ENCODE measurements around the gene MACF1. TPM values are rescaled to one million over a fixed set of nuclear protein-coding genes. Genes with fewer than 3 reads are reported as not detected.

The MACF1 gene
- polyA plus RNA-seq, 1 donor, result 99.5 TPM

DNA sequence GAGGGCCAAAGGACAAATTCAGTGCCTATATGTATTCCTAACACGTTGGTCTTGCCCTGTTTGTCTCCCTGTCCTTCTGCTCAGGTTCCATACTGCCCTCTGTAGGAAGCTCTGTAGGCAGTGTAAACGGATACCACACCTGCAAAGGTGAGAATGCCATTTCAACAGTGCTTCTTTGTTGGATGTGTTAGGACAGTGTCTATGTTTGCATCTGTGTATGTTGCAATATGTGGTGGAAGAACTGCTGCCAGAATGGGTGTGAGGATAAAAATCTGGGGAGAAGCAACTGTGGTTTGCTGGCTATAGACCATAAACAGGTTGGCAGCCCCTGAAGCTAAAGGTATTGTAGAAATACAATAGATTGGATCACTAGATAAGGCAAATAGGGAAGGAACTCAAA is 173.9 kb downstream of the MACF1 start:
- Histone ChIP-seq H3K27me3 (ENCODE audit: control insufficient read depth, insufficient read depth, low read length) (no peaks in the 10 kb centered on the region), H3K4me3 (ENCODE audit: low read length) (no peak overlapping the region), H3K36me3 (ENCODE audit: control insufficient read depth, insufficient read depth, low read length) (peaks cover 27% of the 10 kb centered on the region), H3K4me1 (ENCODE audit: control insufficient read depth, insufficient read depth, low read length) (no peaks in the 10 kb centered on the region), H3K9me3 (ENCODE audit: control insufficient read depth, low read depth, low read length) (no peaks in the 10 kb centered on the region), H3K27ac (ENCODE audit: low read length) (no peak overlapping the region)
- DNase-seq, result peak; percentile 63 to 82
- no CpG with 5 or more reads among the region's 2 CpGs for WGBS (ENCODE audit: insufficient coverage, low lambda C conversion rate)

GRCh38 chr1:39379187-39379586 is 174.7 kb downstream of the MACF1 start:
- Histone ChIP-seq H3K4me1 (ENCODE audit: control insufficient read depth, insufficient read depth, low read length) (no peaks in the 10 kb centered on the region), H3K4me3 (ENCODE audit: low read length) (no peak overlapping the region), H3K27ac (ENCODE audit: low read length) (no peak overlapping the region), H3K9me3 (ENCODE audit: control insufficient read depth, low read depth, low read length) (no peaks in the 10 kb centered on the region), H3K36me3 (ENCODE audit: control insufficient read depth, insufficient read depth, low read length) (peaks cover 25% of the 10 kb centered on the region), H3K27me3 (ENCODE audit: control insufficient read depth, insufficient read depth, low read length) (no peaks in the 10 kb centered on the region)
- DNase-seq, result no peak
- WGBS (ENCODE audit: insufficient coverage, low lambda C conversion rate), result 100% methylated on average over 1 of the region's 2 CpGs

DNA sequence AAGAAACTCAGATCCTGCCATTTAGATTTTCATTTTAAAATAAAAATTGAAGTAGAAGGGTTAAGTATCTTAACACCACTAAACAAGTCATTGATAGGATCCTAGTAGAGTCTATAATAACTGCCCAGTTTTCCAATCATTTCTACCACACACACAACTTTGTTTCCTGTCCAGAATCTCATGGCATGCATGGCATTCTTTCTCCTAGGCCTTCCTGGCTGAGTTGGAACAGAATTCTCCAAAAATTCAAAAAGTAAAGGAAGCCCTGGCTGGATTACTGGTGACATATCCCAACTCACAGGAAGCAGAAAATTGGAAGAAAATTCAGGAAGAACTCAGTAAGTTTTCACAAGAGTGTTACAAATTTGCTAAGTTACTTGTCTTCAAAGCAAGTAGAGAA is 175.5 kb downstream of the MACF1 start:
- Histone ChIP-seq H3K36me3 (ENCODE audit: control insufficient read depth, insufficient read depth, low read length) (peaks cover 27% of the 10 kb centered on the region), H3K27me3 (ENCODE audit: control insufficient read depth, insufficient read depth, low read length) (no peaks in the 10 kb centered on the region), H3K4me1 (ENCODE audit: control insufficient read depth, insufficient read depth, low read length) (no peaks in the 10 kb centered on the region), H3K27ac (ENCODE audit: low read length) (no peak overlapping the region), H3K4me3 (ENCODE audit: low read length) (no peak overlapping the region), H3K9me3 (ENCODE audit: control insufficient read depth, low read depth, low read length) (no peaks in the 10 kb centered on the region)
- no peak for DNase-seq

DNA sequence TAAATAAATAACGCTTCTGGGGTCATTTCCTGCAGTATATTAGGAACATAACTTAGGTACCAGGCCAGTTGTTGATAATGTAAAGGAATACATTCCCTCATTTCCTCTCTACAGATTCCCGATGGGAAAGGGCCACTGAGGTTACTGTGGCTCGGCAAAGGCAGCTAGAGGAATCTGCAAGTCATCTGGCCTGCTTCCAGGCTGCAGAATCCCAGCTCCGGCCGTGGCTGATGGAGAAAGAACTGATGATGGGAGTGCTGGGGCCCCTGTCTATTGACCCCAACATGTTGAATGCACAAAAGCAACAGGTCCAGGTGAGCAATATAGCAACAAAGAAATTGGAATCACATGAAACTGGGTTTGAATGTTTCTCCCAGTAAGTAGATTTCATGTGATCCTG is 177.3 kb downstream of the MACF1 start:
- Histone ChIP-seq H3K27me3 (ENCODE audit: control insufficient read depth, insufficient read depth, low read length) (no peaks in the 10 kb centered on the region), H3K36me3 (ENCODE audit: control insufficient read depth, insufficient read depth, low read length) (peaks cover 40% of the 10 kb centered on the region), H3K4me1 (ENCODE audit: control insufficient read depth, insufficient read depth, low read length) (no peaks in the 10 kb centered on the region), H3K9me3 (ENCODE audit: control insufficient read depth, low read depth, low read length) (no peaks in the 10 kb centered on the region), H3K4me3 (ENCODE audit: low read length) (no peak overlapping the region), H3K27ac (ENCODE audit: low read length) (no peak overlapping the region)
- DNase-seq, result no peak
- no CpG with 5 or more reads among the region's 5 CpGs for WGBS (ENCODE audit: insufficient coverage, low lambda C conversion rate)

DNA sequence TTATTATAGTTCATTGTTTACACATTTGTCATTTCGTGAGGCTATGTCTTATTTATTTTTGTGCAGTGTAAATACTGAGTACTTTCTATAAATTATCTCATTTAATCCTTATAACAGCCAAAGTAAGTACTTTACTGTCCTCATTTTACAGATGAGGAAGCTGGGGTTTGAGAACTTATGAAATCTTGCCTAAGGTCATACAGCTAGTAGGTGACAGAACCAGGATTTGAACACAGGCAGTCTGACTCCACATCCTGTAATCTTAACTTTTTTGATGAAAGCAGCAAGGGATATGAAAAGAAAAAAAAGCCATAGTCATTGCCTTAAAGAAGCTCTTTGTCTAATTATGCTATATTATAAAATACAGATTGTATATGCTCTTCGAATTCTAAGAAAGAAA is 179.8 kb downstream of the MACF1 start:
- no peak for DNase-seq
- H3K4me3 ChIP-seq (ENCODE audit: low read length), result no peak overlapping the region
- peaks cover 57% of the 10 kb centered on the region for H3K36me3 ChIP-seq (ENCODE audit: control insufficient read depth, insufficient read depth, low read length)
- H3K4me1 ChIP-seq (ENCODE audit: control insufficient read depth, insufficient read depth, low read length), result no peaks in the 10 kb centered on the region
- no peaks in the 10 kb centered on the region for H3K9me3 ChIP-seq (ENCODE audit: control insufficient read depth, low read depth, low read length)
- no peaks in the 10 kb centered on the region for H3K27me3 ChIP-seq (ENCODE audit: control insufficient read depth, insufficient read depth, low read length)
- 100% methylated on average over 1 of the region's 2 CpGs for WGBS (ENCODE audit: insufficient coverage, low lambda C conversion rate)
- no peak overlapping the region for H3K27ac ChIP-seq (ENCODE audit: low read length)

- no peak overlapping the region for H3K4me3 ChIP-seq (ENCODE audit: low read length)
- H3K27ac ChIP-seq (ENCODE audit: low read length), result no peak overlapping the region
- no peaks in the 10 kb centered on the region for H3K9me3 ChIP-seq (ENCODE audit: control insufficient read depth, low read depth, low read length)
- no peak for DNase-seq
- H3K27me3 ChIP-seq (ENCODE audit: control insufficient read depth, insufficient read depth, low read length), result no peaks in the 10 kb centered on the region
- H3K4me1 ChIP-seq (ENCODE audit: control insufficient read depth, insufficient read depth, low read length), result no peaks in the 10 kb centered on the region
- WGBS (ENCODE audit: insufficient coverage, low lambda C conversion rate), result 100% methylated on average over 1 of the region's 16 CpGs
- H3K36me3 ChIP-seq (ENCODE audit: control insufficient read depth, insufficient read depth, low read length), result peaks cover 58% of the 10 kb centered on the region
Observed at GRCh38 chr1:39385067-39385988, 180.8 kb downstream of the MACF1 start.

- no peak overlapping the region for H3K4me3 ChIP-seq (ENCODE audit: low read length)
- H3K36me3 ChIP-seq (ENCODE audit: control insufficient read depth, insufficient read depth, low read length), result peaks cover 48% of the 10 kb centered on the region
- no peak overlapping the region for H3K27ac ChIP-seq (ENCODE audit: low read length)
- whole genome bisulfite sequencing (ENCODE audit: insufficient coverage, low lambda C conversion rate), result 83% methylated on average over 1 of the region's 5 CpGs
- no peaks in the 10 kb centered on the region for H3K27me3 ChIP-seq (ENCODE audit: control insufficient read depth, insufficient read depth, low read length)
- H3K4me1 ChIP-seq (ENCODE audit: control insufficient read depth, insufficient read depth, low read length), result no peaks in the 10 kb centered on the region
- H3K9me3 ChIP-seq (ENCODE audit: control insufficient read depth, low read depth, low read length), result no peaks in the 10 kb centered on the region
- DNase-seq, result no peak
Observed at GRCh38 chr1:39386997-39387396, 182.5 kb downstream of the MACF1 start.

DNA sequence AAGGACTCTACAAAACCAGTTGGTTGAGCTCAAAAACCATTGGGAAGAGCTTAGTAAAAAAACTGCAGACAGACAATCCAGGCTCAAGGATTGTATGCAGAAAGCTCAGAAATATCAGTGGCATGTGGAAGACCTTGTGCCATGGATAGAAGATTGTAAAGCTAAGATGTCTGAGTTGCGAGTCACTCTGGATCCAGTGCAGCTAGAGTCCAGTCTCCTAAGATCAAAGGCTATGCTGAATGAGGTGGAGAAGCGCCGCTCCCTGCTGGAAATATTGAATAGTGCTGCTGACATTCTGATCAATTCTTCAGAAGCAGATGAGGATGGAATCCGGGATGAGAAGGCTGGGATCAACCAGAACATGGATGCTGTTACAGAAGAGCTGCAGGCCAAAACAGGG is 183.0 kb downstream of the MACF1 start:
- DNase-seq, result no peak
- Histone ChIP-seq H3K4me3 (ENCODE audit: low read length) (no peak overlapping the region), H3K4me1 (ENCODE audit: control insufficient read depth, insufficient read depth, low read length) (peaks cover 1% of the 10 kb centered on the region), H3K27ac (ENCODE audit: low read length) (no peak overlapping the region), H3K36me3 (ENCODE audit: control insufficient read depth, insufficient read depth, low read length) (peaks cover 47% of the 10 kb centered on the region), H3K9me3 (ENCODE audit: control insufficient read depth, low read depth, low read length) (no peaks in the 10 kb centered on the region), H3K27me3 (ENCODE audit: control insufficient read depth, insufficient read depth, low read length) (no peaks in the 10 kb centered on the region)
- no CpG with 5 or more reads among the region's 4 CpGs for WGBS (ENCODE audit: insufficient coverage, low lambda C conversion rate)

- WGBS (ENCODE audit: insufficient coverage, low lambda C conversion rate), result no CpG with 5 or more reads among the region's 5 CpGs
- Histone ChIP-seq H3K4me3 (ENCODE audit: low read length) (no peak overlapping the region), H3K9me3 (ENCODE audit: control insufficient read depth, low read depth, low read length) (no peaks in the 10 kb centered on the region), H3K27me3 (ENCODE audit: control insufficient read depth, insufficient read depth, low read length) (no peaks in the 10 kb centered on the region), H3K36me3 (ENCODE audit: control insufficient read depth, insufficient read depth, low read length) (peaks cover 27% of the 10 kb centered on the region), H3K4me1 (ENCODE audit: control insufficient read depth, insufficient read depth, low read length) (peaks cover 22% of the 10 kb centered on the region), H3K27ac (ENCODE audit: low read length) (peak overlapping the region; percentile 11)
- DNase-seq, result peak in 1 of 2 donors; percentile 65
Observed at GRCh38 chr1:39391691-39392679, 187.5 kb downstream of the MACF1 start.

DNA sequence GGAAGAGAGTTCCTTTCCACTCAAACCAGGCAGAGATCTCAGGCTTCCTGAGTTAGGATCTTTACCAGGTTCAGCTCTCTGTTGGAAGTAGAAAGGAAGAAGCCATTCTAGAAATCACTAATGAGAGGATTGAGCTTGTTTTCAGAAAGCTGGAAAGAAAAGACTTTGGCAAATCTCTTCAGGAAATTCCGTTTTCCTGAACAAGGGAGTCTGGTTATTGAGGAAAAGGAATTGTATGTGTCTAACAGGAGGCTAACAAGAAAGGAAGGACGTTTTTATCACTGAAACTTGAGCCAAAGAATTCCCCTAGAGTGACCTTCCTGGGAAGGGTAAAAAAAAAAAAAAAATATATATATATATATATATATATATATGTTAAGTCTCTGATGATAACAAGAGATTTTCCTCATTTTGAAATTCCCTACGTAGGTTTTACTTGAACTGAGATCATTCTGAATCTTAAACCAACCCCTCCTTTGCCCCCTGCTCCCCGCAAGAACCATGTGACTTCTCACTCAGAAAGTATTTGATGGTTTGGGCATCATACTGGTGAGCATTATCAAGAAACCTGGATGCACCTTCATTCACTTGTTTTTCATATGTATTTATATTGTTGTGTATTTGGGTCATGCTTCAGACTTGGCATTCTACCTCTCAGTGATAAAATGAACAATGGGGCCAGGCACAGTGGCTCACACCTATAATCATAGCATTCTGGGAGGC is 188.5 kb downstream of the MACF1 start:
- Histone ChIP-seq H3K4me3 (ENCODE audit: low read length) (no peak overlapping the region), H3K4me1 (ENCODE audit: control insufficient read depth, insufficient read depth, low read length) (peaks cover 23% of the 10 kb centered on the region), H3K27me3 (ENCODE audit: control insufficient read depth, insufficient read depth, low read length) (no peaks in the 10 kb centered on the region), H3K27ac (ENCODE audit: low read length) (peak overlapping the region; percentile 11), H3K9me3 (ENCODE audit: control insufficient read depth, low read depth, low read length) (no peaks in the 10 kb centered on the region), H3K36me3 (ENCODE audit: control insufficient read depth, insufficient read depth, low read length) (peaks cover 18% of the 10 kb centered on the region)
- DNase-seq, result no peak
- WGBS (ENCODE audit: insufficient coverage, low lambda C conversion rate), result 83% methylated on average over 1 of the region's 4 CpGs
